ENCODE results near the gene TMPRSS9.

GRCh38 chr19:2398735-2399305 lies 38.8 kb downstream of the TMPRSS9 start:
- TF ChIP-seq CTCF (IDR thresholded peaks at IDR 0.05) (no peak), POLR2A (IDR thresholded peaks at IDR 0.05) (no peak)
